Stimulated activated CD4-positive, alpha-beta T cell treated with anti-CD3 and anti-CD28 coated beads, TNF-alpha, amount 100 ng/mL, for 1 hour (primary cell): Measurements from ENCODE around the gene RASAL2.

Experiments used
- DNase-seq, 3 donors: peaks; one replicate each; pipeline ENCODE4 v3.0.0-alpha.2; 2020; ENCODE audit warnings: low read depth in 3 of 3, low spot score in 1 of 3

Gene RASAL2

DNA sequence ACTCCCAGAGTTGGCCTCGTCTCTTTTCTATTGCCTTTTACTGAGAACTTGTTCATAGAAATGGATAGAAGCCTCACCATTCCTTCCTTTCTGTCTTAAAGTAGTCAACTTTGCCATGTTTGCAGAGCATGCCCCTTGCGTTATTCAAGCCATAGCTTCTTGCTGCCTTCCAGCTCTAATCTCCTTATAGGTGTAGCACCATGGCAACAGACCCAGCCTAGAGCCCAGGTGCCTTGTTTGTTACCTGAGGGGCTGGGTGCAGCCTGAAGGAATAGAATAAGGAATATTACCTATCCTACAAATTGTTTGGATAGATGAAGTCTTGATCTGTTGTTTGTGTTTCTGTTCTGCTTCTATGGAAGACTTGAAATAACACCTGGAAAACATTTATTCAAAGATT is 343.0 kb downstream of the RASAL2 start:
- no peak for DNase-seq

DNA sequence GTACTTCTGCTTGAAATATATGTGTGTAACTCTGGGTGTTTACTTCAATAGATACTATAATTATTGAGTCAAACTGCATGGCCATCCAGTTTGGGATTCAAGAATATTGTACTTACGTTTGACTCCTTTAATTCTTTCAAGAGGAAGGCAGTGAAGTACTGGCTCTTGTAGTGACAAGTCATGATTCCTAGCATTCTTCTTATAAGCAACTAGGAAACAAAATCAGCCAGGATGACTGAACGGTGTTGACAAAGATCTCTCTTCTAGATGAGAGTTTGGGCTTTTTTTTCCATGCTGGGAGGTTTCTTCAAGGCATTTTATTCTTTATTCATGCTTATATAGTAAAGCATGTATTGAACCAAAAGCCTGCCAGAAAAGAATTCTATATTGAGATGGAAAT is 344.5 kb downstream of the RASAL2 start:
- no peak for DNase-seq

DNA sequence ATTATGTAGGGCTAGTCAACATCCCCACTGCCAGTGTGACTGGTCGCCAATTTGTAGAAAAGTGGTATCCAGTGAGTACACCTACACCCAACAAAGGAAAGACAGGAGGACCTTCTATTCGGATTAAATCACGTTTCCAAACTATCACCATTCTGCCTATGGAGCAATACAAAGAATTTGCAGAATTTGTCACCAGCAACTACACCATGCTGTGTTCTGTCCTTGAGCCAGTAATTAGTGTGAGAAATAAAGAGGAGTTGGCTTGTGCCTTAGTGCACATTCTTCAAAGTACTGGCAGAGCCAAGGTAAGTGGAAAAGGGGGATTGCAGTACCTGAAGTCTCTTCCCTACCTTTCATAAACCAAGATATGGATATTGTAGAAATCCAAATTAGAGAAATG is 349.0 kb downstream of the RASAL2 start:
- no peak for DNase-seq

DNA sequence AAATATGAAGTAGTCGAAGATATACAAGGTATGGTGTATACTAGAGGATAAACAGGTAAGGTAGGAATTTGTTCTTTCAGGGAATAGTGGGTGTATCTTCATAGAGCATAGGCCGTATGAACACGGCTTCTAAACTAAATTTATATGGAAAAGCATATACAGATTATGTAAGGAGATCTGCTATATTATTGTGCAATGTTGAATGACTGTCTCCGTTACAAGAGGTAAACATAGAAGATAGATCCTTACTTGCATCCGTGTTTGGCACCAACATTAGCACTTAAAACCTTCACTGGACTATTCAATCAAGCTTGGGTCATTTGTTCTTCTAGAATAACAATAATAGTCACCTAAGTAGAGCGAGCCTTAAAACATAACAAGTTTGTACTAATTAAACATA is 357.0 kb downstream of the RASAL2 start:
- no peak for DNase-seq

DNA sequence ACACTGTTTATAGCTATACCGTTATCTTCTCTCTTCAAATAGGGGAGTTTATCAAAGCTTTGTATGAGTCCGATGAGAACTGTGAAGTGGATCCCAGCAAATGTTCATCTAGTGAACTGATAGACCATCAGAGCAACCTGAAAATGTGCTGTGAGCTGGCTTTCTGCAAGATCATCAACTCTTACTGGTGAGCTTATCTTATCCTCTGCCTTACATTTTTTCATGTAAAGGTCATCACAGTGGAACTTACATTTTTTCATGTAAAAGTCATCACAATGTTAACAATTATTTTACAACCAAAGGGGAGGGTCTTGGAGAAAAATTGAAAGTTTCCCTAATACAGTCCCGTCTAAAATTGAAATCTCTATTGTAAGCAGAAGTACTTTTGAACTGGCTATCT is 357.6 kb downstream of the RASAL2 start:
- no peak for DNase-seq

DNA sequence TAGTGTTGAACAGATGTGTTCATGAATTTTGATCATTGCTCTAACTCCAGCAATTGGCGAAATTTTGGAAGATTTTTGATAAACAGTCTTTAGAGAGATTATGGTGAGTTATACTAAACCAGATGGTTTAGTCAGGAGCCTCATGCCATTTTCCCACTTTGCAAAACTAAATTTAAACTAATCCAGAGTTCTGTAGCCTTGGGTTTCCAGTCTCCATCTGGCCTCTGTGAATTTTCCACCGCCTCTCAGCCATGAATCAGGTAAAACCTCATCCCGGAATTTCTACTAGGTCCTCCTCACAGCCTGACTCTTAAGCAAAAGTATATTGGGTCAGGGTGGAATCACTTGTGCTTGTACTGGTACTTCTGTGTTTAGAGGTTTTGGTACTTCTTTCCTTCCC is 358.1 kb downstream of the RASAL2 start:
- DNase-seq = no peak

DNA sequence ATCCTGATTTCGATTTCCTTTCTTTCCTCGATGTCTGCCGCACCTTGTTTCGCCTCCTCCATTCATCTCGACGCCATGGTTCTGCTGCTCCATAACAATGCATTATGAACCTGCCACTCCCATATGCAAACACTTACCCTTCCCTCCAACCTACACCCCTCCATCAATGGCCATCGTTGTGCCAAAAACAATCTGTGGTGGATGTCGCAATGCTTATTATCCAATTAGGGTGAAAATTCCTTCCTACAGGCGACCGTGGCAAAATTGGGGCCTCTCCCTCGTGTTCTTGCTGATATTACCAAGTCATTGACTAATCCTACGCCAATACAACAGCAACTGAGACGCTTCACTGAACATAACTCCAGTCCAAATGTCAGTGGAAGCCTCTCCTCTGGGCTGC is 362.6 kb downstream of the RASAL2 start:
- DNase-seq = no peak

DNA sequence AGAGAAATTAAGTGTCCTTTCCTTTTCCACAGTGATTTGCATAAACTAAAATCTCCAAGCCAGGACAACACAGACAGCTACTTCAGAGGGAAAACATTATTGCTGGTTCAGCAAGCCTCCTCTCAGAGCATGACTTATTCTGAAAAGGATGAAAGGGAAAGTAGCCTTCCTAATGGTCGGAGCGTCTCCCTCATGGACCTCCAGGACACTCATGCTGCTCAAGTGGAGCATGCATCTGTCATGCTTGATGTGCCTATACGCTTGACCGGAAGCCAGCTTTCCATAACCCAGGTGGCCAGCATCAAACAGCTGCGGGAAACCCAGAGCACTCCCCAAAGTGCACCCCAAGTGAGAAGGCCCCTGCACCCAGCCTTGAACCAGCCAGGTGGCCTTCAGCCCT is 363.7 kb downstream of the RASAL2 start:
- no peak for DNase-seq

DNA sequence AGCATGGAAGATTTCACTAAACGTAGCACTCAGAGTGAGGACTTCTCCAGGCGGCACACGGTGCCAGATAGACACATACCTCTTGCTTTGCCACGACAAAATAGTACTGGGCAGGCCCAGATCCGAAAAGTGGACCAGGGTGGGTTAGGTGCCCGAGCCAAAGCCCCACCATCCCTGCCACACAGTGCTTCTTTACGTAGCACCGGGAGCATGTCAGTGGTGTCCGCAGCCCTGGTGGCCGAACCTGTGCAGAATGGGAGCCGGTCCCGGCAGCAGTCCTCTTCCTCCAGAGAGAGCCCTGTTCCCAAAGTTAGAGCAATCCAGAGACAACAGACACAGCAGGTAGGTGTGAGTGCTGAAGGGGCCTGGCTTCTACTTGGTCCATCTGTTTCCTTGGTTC is 364.3 kb downstream of the RASAL2 start:
- DNase-seq = no peak

DNA sequence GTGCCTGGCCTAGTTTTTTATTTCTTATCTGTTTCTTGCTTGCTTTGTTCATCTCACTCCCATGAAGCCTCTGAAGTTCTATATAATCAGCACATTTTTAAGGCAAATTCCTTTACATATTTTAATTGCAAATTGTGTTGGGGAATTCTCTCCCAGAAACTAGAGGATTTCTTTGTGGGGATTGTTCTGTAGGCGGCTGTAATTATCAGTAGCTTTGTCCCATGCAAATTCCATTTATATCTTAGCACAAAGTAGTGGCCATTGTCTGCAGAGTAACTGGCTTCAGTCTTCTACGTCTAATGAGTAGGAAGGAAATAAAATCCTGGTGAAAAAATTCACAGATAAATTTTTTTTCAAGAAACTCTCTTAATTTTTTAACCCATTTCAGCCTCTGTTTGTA is 367.2 kb downstream of the RASAL2 start:
- DNase-seq = no peak

DNA sequence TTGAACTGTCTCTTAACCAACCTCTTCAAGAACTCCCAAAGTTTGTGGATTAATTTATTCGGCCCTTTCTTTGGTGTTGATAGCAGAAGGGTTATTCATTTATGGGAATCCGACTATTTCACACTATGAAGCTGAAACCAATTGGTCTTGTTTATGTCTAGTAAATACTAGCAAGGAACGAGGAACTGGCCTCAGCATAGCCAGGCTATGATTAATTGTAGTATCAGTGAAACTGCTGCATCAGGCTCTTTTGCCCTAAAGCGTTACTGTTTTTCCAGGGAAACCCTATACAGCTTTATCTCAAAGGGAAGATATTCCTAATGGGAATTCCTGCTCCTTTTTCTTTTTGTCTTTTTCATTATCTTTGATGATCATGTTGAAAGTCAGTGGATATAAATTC is 367.8 kb downstream of the RASAL2 start:
- DNase-seq = no peak

DNA sequence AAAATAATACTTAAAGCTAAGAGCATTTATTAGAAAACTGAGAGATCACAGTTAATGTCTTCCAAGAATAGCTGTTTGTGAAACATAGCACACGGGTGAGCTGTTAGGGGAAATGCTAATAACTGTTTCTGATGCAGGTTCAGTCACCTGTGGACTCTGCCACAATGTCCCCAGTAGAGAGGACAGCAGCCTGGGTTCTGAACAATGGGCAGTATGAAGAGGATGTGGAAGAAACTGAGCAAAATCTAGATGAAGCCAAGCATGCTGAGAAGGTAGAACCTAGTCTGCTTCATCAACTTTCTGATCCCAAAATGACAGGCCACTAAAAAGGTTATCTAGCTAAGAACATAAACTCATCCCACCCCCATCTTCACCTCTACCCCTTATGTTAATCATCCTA is 370.2 kb downstream of the RASAL2 start:
- DNase-seq = no peak

DNA sequence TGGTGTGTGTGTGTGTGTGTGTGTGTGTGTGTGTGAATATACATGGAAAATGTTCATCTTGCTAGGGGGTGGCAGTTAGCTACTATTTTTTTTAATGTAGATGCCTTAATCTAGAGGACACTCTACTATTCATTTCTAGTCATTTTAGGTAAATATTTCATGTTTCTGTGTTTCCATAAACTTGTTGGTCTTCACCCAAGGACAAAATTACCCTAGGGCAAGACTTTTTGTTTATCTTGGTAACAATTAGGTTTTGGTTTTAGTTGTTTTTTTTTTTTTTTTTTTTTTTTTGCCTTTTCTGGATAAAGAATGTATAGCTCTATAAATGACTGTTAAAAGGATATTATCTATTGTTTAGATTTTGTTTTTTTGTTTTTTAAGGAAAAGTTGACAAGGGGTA is 370.7 kb downstream of the RASAL2 start:
- no peak for DNase-seq

DNA sequence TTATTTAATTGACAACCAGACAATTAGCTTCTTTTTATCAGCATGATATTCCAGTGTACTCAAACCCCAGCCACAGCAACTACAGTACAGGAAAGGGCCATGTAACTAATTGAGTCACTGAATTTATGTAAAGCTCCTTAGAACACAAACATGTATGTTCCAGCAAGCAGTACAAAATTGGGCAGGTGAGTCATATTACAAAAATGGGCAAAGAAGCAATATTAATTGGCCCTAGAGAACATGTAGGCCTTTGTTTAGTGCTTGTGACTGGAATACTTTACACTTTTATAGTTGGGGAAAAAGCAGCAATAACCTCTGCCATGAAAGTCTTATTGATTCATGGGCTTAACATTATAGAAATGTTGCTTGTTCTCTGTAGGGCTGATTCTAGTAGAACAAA is 371.1 kb downstream of the RASAL2 start:
- no peak for DNase-seq

DNA sequence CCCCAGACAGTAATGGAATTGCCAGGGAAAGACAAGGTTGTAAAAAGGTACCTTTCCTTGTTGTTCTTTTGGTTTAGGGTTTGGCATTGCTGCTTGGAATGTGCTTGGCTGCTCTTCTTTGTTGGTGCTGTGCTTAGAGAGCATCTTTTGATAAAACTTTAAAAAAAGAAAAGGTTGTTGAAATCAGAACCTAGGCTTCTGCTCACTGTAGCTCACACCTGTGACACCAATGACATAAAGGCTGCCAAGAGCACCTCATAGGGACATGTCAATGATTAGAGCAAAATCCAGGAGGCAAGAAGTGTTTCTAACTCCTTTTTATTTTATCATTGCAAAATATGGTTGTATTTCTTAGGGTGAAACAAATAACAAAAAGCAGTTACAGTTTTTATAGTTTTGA is 373.9 kb downstream of the RASAL2 start:
- DNase-seq = no peak

DNA sequence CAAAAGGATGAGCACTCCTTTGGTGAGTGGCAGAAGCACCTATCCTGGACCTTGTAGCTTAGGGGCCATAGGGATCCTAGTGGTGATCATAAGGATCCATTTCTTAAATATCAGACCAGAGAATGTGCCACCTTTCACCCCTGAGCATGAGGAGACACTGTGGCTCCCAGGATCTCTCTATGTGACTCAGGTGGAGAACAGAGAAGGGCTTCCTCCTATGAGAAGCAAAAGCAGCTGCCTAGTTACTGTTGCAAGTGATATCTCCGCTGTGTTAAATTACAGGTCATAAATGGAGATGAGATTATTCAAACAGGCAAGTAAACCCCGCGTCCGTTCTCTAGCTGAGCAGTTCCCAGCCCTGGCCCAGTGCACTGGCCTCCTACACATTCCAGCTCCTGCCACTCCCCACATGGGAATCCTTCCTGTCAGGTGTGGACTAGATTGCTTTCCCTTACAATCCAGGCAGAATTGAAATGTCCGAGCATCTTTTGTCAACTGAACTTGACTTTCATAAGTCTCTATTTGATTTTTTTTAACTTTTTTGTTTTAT is 376.6 kb downstream of the RASAL2 start:
- DNase-seq = no peak

DNA sequence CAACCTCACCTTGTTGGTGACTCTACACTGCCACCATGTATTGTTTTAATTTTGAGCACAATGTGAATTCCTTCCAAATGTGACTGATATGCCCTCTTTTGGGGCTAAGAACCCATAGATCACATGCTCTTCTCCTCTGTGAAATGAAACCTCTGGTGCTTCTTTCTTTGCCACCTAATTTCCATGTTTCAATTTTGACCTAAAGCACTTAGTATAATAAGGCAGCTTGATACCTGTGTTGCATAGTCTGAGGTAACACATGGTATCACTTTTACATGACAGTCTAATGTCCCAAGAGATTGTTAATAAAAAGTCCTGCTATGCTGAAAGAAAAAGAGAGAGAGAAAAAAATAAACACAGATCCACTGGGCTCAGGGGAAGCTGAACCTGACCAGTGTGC is 378.6 kb downstream of the RASAL2 start:
- DNase-seq = no peak

DNA sequence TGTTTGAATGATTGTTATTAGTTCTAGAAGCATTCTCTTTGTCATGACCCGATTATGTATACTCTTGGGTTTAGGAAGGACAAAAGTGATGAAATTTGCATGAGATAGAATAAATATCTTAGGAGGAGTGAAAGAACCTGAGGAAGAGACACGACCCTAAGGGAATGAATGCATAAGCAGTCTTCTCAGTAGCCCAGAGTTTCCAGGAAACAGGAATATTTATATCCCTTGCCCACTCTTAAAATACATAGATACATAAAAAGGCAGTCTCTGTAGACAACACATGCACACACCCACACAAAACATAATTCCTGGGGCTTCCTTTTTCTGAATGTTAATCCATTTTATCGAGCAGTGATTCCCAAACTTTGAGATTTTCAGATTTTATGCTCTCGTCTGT is 383.5 kb downstream of the RASAL2 start:
- DNase-seq = no peak

DNA sequence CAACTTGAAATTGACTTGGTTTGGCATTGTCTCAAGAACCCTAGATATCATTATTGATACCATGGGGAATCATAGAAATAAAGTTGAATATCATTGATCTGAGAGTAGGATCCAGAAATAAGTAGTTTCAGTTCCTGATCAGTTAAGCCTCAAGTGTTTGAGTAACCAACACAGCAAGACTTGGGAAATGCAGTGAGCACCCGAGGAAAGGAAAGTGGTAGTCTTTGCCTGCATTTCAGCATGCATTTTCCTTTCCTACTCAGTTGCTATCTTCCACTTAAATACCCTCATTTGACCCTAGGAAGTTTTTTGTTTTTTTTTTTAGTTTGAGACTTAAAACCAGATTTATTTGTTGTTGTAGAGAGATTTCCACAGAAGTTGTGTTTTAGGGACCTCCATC is 383.9 kb downstream of the RASAL2 start:
- no peak for DNase-seq

DNA sequence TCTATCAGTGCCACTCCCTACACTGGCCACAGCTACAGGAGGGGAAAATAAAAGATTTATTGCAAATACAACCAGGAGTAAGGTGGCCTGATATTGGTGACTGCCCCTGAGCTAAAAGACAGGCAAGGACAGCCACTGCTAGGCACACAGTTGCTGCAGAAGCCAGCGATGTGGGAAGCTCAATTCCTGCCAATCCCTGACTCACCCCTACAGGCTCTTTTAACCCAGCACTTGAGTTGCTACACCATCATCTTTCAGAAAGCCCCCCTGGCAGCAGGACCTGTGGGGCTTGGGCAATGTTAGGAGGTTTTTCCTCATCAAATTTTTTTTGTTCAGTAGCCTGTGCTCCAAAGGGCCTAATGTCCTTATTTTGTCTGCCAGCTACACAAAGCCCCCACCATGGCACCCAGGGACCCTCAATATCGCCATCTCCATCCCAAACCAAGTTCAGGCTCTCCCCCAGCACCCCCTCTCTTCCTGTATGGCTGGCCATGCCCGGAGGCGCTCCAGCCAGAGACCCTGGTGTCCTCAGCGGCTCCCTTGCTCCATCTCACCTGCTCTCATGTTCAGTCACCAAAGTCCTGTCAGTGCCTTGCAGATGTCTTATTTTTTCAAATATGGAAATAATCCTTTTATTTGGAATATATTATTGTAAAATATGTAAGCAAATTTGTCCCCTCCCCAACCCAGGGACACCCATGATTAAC is 389.5 kb downstream of the RASAL2 start:
- no peak for DNase-seq

DNA sequence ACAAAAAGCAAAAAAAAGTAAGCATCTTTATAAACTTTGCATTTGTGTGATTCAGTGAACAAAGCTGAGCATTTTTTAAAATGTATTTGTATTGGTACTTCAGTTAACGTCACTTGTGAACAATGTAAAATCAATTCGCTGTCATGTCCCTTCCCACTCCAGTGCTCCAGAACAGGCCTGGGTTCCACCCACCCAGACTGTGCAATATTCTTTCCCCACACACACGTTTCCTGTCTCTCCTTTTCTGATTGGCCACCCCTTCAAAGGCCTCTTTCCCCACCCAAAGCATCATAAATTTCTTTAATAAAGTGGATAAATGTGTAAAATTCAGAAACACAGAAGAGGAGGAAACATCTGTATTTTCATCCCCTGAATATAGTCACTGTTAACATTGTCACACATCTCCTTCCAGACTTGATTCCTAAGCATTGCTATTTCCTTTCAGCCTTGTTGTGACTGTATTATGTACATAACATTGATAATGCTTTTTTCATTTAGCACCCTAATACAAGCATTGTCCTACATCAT is 390.9 kb downstream of the RASAL2 start:
- DNase-seq = no peak

DNA sequence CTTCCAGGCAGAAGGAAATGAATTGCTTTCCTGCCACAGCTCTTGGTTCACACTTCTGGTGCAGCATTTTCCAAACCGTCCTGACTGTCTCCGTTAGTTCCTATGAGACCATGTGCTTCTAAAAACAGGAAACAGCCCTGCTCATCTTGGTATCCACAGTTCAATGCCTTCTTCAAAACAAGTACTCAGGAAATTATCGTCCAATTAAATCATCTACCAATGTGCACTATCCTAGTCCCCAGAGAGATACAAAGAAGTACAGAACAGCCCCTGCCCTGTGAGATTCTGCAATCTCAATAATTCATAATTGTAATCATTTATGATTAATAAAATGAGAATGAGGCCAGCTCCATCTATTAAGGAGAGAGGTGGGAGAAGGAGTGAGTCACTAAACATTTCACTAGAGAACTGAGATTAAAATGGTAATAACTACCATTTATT is 391.7 kb downstream of the RASAL2 start:
- no peak for DNase-seq
